GM12874 (cell line): ENCODE data around the gene TTC21B.

Experiments
- TF ChIP-seq, protein P1 (sequence below): IDR thresholded peaks from 2 replicates; pipeline ENCODE4 v1.5.1; 2011; ENCODE audit warnings: low read depth, mild to moderate bottlenecking, control low read depth, low read length, moderate library complexity; ENCODE audit not compliant: insufficient read depth

The TTC21B gene

GRCh38 chr2:165844216-165844615 lies 109.4 kb downstream of the TTC21B start:
- TF ChIP-seq, protein P1, sequence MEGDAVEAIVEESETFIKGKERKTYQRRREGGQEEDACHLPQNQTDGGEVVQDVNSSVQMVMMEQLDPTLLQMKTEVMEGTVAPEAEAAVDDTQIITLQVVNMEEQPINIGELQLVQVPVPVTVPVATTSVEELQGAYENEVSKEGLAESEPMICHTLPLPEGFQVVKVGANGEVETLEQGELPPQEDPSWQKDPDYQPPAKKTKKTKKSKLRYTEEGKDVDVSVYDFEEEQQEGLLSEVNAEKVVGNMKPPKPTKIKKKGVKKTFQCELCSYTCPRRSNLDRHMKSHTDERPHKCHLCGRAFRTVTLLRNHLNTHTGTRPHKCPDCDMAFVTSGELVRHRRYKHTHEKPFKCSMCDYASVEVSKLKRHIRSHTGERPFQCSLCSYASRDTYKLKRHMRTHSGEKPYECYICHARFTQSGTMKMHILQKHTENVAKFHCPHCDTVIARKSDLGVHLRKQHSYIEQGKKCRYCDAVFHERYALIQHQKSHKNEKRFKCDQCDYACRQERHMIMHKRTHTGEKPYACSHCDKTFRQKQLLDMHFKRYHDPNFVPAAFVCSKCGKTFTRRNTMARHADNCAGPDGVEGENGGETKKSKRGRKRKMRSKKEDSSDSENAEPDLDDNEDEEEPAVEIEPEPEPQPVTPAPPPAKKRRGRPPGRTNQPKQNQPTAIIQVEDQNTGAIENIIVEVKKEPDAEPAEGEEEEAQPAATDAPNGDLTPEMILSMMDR = no peak

DNA sequence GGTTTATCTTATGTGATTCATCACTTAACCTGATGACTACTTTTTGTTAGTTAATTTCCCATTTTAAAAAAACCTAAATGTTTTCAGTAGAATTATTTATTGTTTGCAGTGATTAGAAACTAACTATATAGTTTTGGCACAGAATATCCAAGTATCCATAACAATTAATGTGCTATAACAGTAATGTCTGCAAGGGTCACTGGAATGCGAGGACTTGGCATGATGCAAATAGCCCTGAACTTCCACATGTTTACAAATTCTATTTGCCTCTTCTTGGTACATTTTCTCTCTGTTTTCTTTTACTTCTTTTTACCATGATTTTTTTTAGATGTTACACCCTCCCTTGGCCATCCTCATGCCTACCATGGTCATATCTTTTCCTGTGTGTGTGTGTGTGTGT lies 110.2 kb downstream of the TTC21B start:
- TF ChIP-seq, protein P1 = no peak

DNA sequence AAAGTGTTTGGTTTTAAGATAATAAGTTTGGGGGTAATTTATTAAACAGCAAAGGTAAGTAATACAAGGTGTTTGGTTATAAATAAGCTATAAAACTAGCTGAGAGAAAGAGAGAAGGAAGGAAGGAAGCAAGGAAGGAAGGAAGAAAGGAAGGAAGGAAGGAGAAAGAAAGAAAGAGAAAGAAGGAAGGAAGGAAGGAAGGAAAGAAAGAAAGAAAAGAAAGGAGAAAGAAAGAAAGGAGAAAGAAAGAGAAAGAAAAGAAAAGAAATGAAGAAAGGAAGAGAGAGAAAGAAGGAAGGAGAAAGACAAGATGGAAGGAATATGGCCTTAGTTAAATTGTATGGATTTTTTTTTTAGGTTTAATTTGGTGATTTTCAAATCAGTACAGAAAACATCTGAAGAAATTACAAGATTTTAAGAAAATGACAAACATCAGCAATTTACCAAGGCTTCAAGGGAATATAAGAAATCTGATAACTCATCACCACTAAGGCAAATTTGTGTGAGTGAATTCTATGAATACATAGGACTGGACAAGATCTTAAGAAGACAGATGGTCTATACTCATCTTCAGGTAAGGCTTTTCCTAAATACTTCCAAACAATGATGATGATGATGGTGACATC lies 113.1 kb downstream of the TTC21B start:
- TF ChIP-seq, protein P1 = no peak

DNA sequence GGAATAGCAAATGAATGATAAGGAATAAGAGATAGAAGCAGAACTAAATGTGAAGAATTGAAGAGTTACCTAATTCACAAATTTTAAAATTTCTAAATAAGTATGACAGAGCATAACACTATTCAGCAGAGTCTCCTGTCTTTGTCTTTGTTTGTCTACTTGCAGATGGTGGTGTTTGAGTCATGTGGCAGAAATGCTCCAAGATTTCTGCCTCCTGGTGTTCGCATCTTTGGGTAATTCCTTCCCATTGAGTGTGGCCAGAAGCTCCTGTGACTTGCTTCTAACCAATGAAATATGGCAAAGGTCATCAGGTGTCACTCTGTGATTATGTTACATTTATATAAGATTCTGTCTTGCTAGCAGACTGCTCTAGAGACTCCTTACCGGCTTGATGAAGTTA lies 114.0 kb downstream of the TTC21B start:
- TF ChIP-seq, protein P1 = no peak

DNA sequence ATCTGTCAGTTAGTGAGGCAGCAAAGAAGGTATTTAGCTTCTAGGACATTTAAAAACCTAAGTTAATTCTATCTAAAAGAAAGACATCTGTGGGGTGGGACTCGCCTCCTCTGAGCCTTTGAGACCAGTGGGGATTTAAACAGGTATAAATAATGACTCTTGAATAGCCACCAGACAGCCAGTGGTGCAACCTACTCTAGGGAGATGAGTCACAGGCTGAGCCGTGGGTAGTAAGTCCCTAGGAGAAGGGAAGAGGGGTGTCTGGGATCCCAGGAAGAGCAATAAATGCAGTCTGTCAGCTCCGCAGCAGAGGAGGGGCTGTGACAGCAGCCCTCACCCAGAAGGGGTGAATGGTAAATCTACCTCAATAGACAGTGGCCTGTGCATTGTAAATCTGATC lies 116.5 kb downstream of the TTC21B start:
- TF ChIP-seq, protein P1 = no peak

- TF ChIP-seq, protein P1 = no peak
These were observed 118.2 kb downstream of the TTC21B start for GRCh38 chr2:165835363-165835762.

DNA sequence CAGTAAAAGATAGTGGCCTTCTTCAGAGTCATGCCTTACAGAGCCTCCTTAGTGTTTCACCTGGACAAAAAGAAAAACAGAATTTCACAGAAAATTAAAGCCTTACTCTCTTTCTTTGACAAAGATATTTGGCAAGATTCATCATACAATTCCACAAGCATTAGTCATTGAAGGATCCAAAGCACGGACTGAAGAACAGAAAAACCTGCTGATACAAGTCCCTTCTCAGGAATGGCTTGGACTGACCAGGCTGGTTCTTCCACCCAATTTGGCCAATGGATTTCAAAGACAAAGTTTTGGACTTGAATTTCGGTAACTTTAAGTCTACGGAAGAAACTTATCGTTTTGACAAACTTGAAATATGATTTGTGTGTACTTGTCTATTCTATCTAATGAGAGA lies 120.4 kb downstream of the TTC21B start:
- TF ChIP-seq, protein P1 = no peak
